Keratinocyte (primary cell): ENCODE results near the gene SMYD4. TPM values are rescaled to one million over a fixed set of nuclear protein-coding genes. Genes with fewer than 3 reads are reported as not detected.
A peak's percentile ranks its signal among the peaks of the same experiment; 100 is the strongest.

ENCODE experiments used
- DNase-seq: peaks from one replicate; pipeline ENCODE4 v3.0.0-alpha.2; 2011; ENCODE audit warnings: low read depth, missing footprints, low spot score
- FAIRE-seq: peaks from 2 replicates; lab custom pipeline; 2011; peaks lifted over from hg19 to GRCh38; lab: Jason Lieb, UNC
- H2AFZ ChIP-seq: 2 replicates; pipeline ENCODE4 v1.6.0; 2012; ENCODE audit warnings: low read length, control low read depth, inconsistent platforms; ENCODE audit not compliant: control insufficient read depth
- H3K27ac ChIP-seq: 2 replicates; pipeline ENCODE4 v1.5.1; 2011; ENCODE audit warnings: low read length; ENCODE audit not compliant: control insufficient read depth, insufficient read depth
- H3K27me3 ChIP-seq: 3 replicates; pipeline ENCODE4 v1.6.0; 2011; ENCODE audit warnings: low read length; ENCODE audit not compliant: control insufficient read depth, insufficient read depth; ENCODE audit errors: extremely low read depth
- H3K36me3 ChIP-seq, 2 experiments: 2 replicates in 1 of 2; 3 replicates in 1 of 2; pipeline ENCODE4 v1.5.1; 2011; ENCODE audit warnings: low read length in 2 of 2, mild to moderate bottlenecking in 1 of 2; ENCODE audit not compliant: control insufficient read depth in 2 of 2, insufficient read depth in 2 of 2; ENCODE audit errors: extremely low read depth in 1 of 2
- H3K4me1 ChIP-seq: 3 replicates; pipeline ENCODE4 v1.5.1; 2011; ENCODE audit warnings: low read length; ENCODE audit not compliant: control insufficient read depth, insufficient read depth; ENCODE audit errors: extremely low read depth
- H3K4me2 ChIP-seq: 3 replicates; pipeline ENCODE4 v1.6.0; 2011; ENCODE audit warnings: low read depth, low read length; ENCODE audit not compliant: control insufficient read depth, insufficient read depth; ENCODE audit errors: extremely low read depth
- H3K4me3 ChIP-seq, 3 experiments: fragments of 200-600 bp in 1 of 3; sonication (generic) in 1 of 3; 2 replicates in 2 of 3; 3 replicates in 1 of 3; pipeline ENCODE4 v1.5.1; 2011 to 2016; ENCODE audit warnings: low read length in 3 of 3, mild to moderate bottlenecking in 3 of 3, control low read depth in 2 of 3, inconsistent platforms in 1 of 3, low read depth in 1 of 3, mixed read lengths in 1 of 3, mixed run types in 1 of 3, moderate library complexity in 1 of 3; ENCODE audit not compliant: control insufficient read depth in 2 of 3, insufficient read depth in 2 of 3; ENCODE audit errors: extremely low read depth in 1 of 3
- H3K79me2 ChIP-seq: 2 replicates; pipeline ENCODE4 v1.6.0; 2012; ENCODE audit warnings: low read length; ENCODE audit not compliant: control insufficient read depth, insufficient read depth
- H3K9ac ChIP-seq: 3 replicates; pipeline ENCODE4 v1.6.0; 2011; ENCODE audit warnings: low read length; ENCODE audit not compliant: control insufficient read depth, insufficient read depth; ENCODE audit errors: extremely low read depth
- H3K9me1 ChIP-seq: 3 replicates; pipeline ENCODE4 v1.6.0; 2011; ENCODE audit warnings: low read length; ENCODE audit not compliant: control insufficient read depth, insufficient read depth; ENCODE audit errors: extremely low read depth
- H3K9me3 ChIP-seq: 2 replicates; pipeline ENCODE4 v1.5.1; 2012; ENCODE audit warnings: low read depth, low read length; ENCODE audit not compliant: control insufficient read depth
- H4K20me1 ChIP-seq: 3 replicates; pipeline ENCODE4 v1.6.0; 2011; ENCODE audit warnings: low read length; ENCODE audit not compliant: control insufficient read depth, insufficient read depth; ENCODE audit errors: extremely low read depth
- CTCF ChIP-seq, 3 experiments: IDR thresholded peaks in 1 of 3; conservative IDR thresholded peaks in 1 of 3; optimal IDR thresholded peaks in 1 of 3; 2 replicates in 2 of 3; 3 replicates in 1 of 3; pipeline versions ENCODE3 to v1.5.1; 2011; ENCODE audit warnings: low read length in 3 of 3, mild to moderate bottlenecking in 3 of 3, moderate library complexity in 2 of 3, control low read depth in 1 of 3, inconsistent platforms in 1 of 3; ENCODE audit not compliant: insufficient read depth in 2 of 3; ENCODE audit errors: extremely low read depth in 1 of 3
- EZH2 ChIP-seq: IDR thresholded peaks from one replicate; pipeline ENCODE4 v1.6.1; 2012; ENCODE audit warnings: inconsistent platforms, mild to moderate bottlenecking, low read length, moderate library complexity
- dilution Hi-C: fragments of 300-500 bp; cut with MboI; formaldehyde crosslinking; loops from one replicate; pipeline ENCODE4 v1.7.0; 2020; ENCODE audit warnings: low sequenced_read_pairs; ENCODE audit not compliant: extremely low pct_ligation_motif_present
- polyA plus RNA-seq, 5 experiments: library from polyadenylated mRNA; depleted of rRNA in 3 of 5; stranded (reverse) in 3 of 5; stranded (forward) in 1 of 5; unstranded in 1 of 5; fragments of >200 nt; gene quantifications; 1 replicate in 1 of 5; 2 replicates in 3 of 5; 3 replicates in 1 of 5; pipeline versions ENCODE4 v1.2.1 to v1.2.3, GENCODE V29; 2011 to 2012; ENCODE audit warnings: missing spikeins in 2 of 5, low read depth in 1 of 5, low replicate concordance in 1 of 5

Gene SMYD4
- polyA plus RNA-seq, 1 donor (not counting 4 experiments of a cell fraction or from before 2014, with no cell fraction given) = 6.3 TPM

DNA sequence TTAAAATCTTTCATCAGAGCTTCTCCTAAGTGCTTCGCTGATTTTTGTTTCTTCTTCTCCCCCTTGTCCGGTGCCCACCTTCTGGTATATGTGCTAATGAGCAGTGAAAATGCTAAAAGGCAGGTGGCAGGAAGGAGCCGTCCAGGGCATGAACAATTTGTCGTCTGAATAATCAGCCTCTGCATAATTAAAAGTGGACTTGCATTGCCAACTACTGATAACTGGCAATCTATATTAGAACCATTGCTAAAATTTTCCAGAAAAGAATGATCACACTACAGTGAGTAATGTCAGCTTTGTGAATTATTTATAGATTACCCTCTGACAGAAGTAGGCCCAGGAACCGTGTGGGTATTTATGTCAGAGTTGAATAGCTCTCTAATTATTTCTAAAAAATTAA lies 39.8 kb downstream of the SMYD4 start:
- Histone ChIP-seq H3K4me3 (no peak overlapping the region), H3K9ac (no peak overlapping the region), H3K4me1 (peaks cover 27% of the 10 kb centered on the region), H3K27me3 (no peaks in the 10 kb centered on the region), H4K20me1 (no peaks in the 10 kb centered on the region), H3K79me2 (peaks cover 2% of the 10 kb centered on the region), H3K27ac (no peak overlapping the region), H3K36me3 (peaks cover 0 to 4% of the 10 kb centered on the region in 2 experiments), H2AFZ (no peak overlapping the region), H3K4me2 (no peak overlapping the region), H3K9me1 (no peaks in the 10 kb centered on the region), H3K9me3 (no peaks in the 10 kb centered on the region)
- DNase-seq = no peak
- FAIRE-seq = no peak
- dilution Hi-C loops = no loop called here
- TF ChIP-seq EZH2 = no peak

- Histone ChIP-seq H2AFZ (no peak overlapping the region), H3K79me2 (peaks cover 2% of the 10 kb centered on the region), H3K4me1 (peaks cover 19% of the 10 kb centered on the region), H4K20me1 (no peaks in the 10 kb centered on the region), H3K9me1 (no peaks in the 10 kb centered on the region), H3K4me2 (no peak overlapping the region), H3K4me3 (no peak overlapping the region), H3K36me3 (peaks cover 8 to 9% of the 10 kb centered on the region in 2 experiments), H3K9ac (no peak overlapping the region), H3K27me3 (no peaks in the 10 kb centered on the region), H3K27ac (no peak overlapping the region), H3K9me3 (no peaks in the 10 kb centered on the region)
- TF ChIP-seq CTCF (optimal IDR thresholded peaks at IDR 0.05 in 1 of 3, IDR thresholded peaks at IDR 0.05 in 1 of 3, conservative IDR thresholded peaks at IDR 0.05 in 1 of 3; ENCODE audit: extremely low read depth in 1 of 3, insufficient read depth in 2 of 3, low read length in 3 of 3) = no peak
- no peak for TF ChIP-seq EZH2
- no peak for DNase-seq
- dilution Hi-C loops = no loop called here
- FAIRE-seq = peak; percentile 94
These were observed 42.3 kb downstream of the SMYD4 start for GRCh38 chr17:1787301-1787902.

- Histone ChIP-seq H3K36me3 (peaks cover 8 to 9% of the 10 kb centered on the region in 2 experiments), H3K4me3 (no peak overlapping the region), H3K4me2 (no peak overlapping the region), H3K79me2 (peaks cover 2% of the 10 kb centered on the region), H3K27ac (no peak overlapping the region), H3K27me3 (no peaks in the 10 kb centered on the region), H3K4me1 (peaks cover 17% of the 10 kb centered on the region), H2AFZ (no peak overlapping the region), H3K9ac (no peak overlapping the region), H3K9me1 (no peaks in the 10 kb centered on the region), H4K20me1 (no peaks in the 10 kb centered on the region), H3K9me3 (no peaks in the 10 kb centered on the region)
- DNase-seq (no peak), FAIRE-seq (no peak)
- TF ChIP-seq EZH2 (no peak), CTCF (optimal IDR thresholded peaks at IDR 0.05 in 1 of 3, IDR thresholded peaks at IDR 0.05 in 1 of 3, conservative IDR thresholded peaks at IDR 0.05 in 1 of 3; ENCODE audit: extremely low read depth in 1 of 3, insufficient read depth in 2 of 3, low read length in 3 of 3) (no peak)
- dilution Hi-C loops = no loop called here
These were observed 43.0 kb downstream of the SMYD4 start for GRCh38 chr17:1786708-1787107.
